NT2/D1 (cell line): ENCODE results near the gene IL26.

Experiments used
- DNase-seq: peaks from one replicate; pipeline ENCODE4 v3.0.0-alpha.2; 2011; ENCODE audit warnings: low read depth, low spot score
- H3K27me3 ChIP-seq: 2 replicates; pipeline ENCODE4 v1.6.0; 2011; ENCODE audit warnings: mild to moderate bottlenecking; ENCODE audit not compliant: insufficient read length, insufficient read depth
- H3K36me3 ChIP-seq: 2 replicates; pipeline ENCODE4 v1.6.1; 2011; ENCODE audit warnings: mild to moderate bottlenecking, low read length, mixed read lengths; ENCODE audit not compliant: insufficient read depth, insufficient read length
- H3K4me1 ChIP-seq: 2 replicates; pipeline ENCODE4 v1.5.1; 2011; ENCODE audit not compliant: insufficient read depth, insufficient read length
- H3K4me3 ChIP-seq: 2 replicates; pipeline ENCODE4 v1.5.1; 2011; ENCODE audit warnings: low read depth; ENCODE audit not compliant: insufficient read length
- H3K9ac ChIP-seq: 2 replicates; pipeline ENCODE4 v1.6.0; 2011; ENCODE audit warnings: low read depth; ENCODE audit not compliant: insufficient read length
- H3K9me3 ChIP-seq: 2 replicates; pipeline ENCODE4 v1.5.1; 2011; ENCODE audit warnings: mild to moderate bottlenecking, low read length; ENCODE audit not compliant: insufficient read depth
- SUZ12 ChIP-seq: IDR thresholded peaks from 2 replicates; pipeline ENCODE4 v1.6.1; 2011; ENCODE audit not compliant: insufficient read length, insufficient read depth; ENCODE audit errors: extremely low read depth
- YY1 ChIP-seq: IDR thresholded peaks from 2 replicates; pipeline ENCODE4 v1.6.1; 2011; ENCODE audit not compliant: insufficient read length, insufficient read depth
- ZNF274 ChIP-seq: IDR thresholded peaks from 2 replicates; pipeline ENCODE4 v1.6.1; 2011; ENCODE audit warnings: mild to moderate bottlenecking, low read depth, low read length

The IL26 gene

GRCh38 chr12:68225576-68226476 is at the start of gene IL26:
Gene IL26, minus strand, starts transcription at chr12:68225810. Its CDS starts 54 bp downstream, at chr12:68225756.
- Histone ChIP-seq H3K9ac (no peak within 1 kb of the TSS), H3K4me3 (no peak within 1 kb of the TSS), H3K4me1 (no peaks in the 10 kb centered on the region), H3K27me3 (no peaks in the 10 kb centered on the region), H3K36me3 (no peaks in the 10 kb centered on the region), H3K9me3 (no peaks in the 10 kb centered on the region)
- no peak for TF ChIP-seq SUZ12
- TF ChIP-seq ZNF274 = no peak
- TF ChIP-seq YY1 = no peak
- DNase-seq = no peak

- Histone ChIP-seq H3K9me3 (no peaks in the 10 kb centered on the region), H3K4me3 (no peak overlapping the region), H3K27me3 (no peaks in the 10 kb centered on the region), H3K36me3 (no peaks in the 10 kb centered on the region), H3K4me1 (no peaks in the 10 kb centered on the region), H3K9ac (no peak overlapping the region)
- no peak for DNase-seq
- TF ChIP-seq YY1 = no peak
- no peak for TF ChIP-seq SUZ12
- TF ChIP-seq ZNF274 = no peak
Observed at GRCh38 chr12:68272732-68273131, 47.1 kb upstream of the IL26 start.

DNA sequence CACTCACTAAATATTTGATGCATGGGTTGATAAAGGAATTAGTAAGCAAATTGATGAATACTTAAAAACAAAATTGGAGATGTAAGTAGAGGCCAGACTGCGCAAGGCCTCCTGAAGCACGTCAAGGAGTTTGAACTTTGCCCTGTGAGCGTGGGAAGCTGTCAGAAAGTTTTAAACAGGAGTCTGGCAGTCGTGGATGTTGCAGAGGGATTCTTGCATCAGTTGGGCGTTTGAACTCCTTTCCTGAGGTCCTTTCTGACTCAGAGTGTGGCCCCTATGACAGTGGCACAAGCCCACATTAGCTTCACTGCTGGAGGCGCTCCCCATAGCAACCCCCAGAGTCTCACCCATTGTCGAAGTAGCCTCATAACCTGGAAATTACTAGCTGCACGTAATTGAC is 45.7 kb upstream of the IL26 start:
- Histone ChIP-seq H3K4me1 (no peaks in the 10 kb centered on the region), H3K27me3 (no peaks in the 10 kb centered on the region), H3K36me3 (no peaks in the 10 kb centered on the region), H3K9me3 (no peaks in the 10 kb centered on the region), H3K9ac (no peak overlapping the region), H3K4me3 (no peak overlapping the region)
- TF ChIP-seq YY1 = no peak
- TF ChIP-seq ZNF274 = no peak
- TF ChIP-seq SUZ12 = no peak
- no peak for DNase-seq

GRCh38 chr12:68270358-68270757 is 44.7 kb upstream of the IL26 start:
- Histone ChIP-seq H3K27me3 (no peaks in the 10 kb centered on the region), H3K4me3 (no peak overlapping the region), H3K9ac (no peak overlapping the region), H3K9me3 (no peaks in the 10 kb centered on the region), H3K36me3 (no peaks in the 10 kb centered on the region), H3K4me1 (no peaks in the 10 kb centered on the region)
- TF ChIP-seq SUZ12 = no peak
- no peak for TF ChIP-seq ZNF274
- TF ChIP-seq YY1 = no peak
- DNase-seq = no peak

DNA sequence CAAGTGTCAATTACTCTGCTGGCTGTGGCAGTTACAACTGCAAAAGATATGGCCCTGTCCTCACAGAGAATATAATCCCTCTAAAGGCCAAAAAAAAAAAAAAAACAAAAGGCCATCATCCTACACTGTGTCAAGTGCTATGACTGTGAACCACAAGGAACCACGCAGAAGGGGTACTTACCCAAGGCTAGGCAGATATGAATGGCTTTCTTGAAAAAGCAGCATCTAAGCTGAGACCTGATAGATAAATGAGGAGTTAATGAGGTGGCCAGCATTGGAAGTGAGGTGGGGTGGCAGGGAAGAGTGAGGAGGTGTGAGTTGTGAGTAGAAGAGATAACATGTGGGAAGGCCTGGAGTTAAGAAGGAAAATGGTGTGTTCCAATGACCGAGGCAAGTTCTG is 44.2 kb upstream of the IL26 start:
- no peaks in the 10 kb centered on the region for H3K27me3 ChIP-seq
- no peak for DNase-seq
- TF ChIP-seq ZNF274 = no peak
- H3K36me3 ChIP-seq = no peaks in the 10 kb centered on the region
- no peak overlapping the region for H3K9ac ChIP-seq
- no peak overlapping the region for H3K4me3 ChIP-seq
- no peaks in the 10 kb centered on the region for H3K4me1 ChIP-seq
- no peaks in the 10 kb centered on the region for H3K9me3 ChIP-seq

- Histone ChIP-seq H3K4me3 (no peak overlapping the region), H3K27me3 (no peaks in the 10 kb centered on the region), H3K9ac (no peak overlapping the region), H3K4me1 (no peaks in the 10 kb centered on the region), H3K9me3 (no peaks in the 10 kb centered on the region), H3K36me3 (no peaks in the 10 kb centered on the region)
- TF ChIP-seq SUZ12 (no peak), ZNF274 (no peak), YY1 (no peak)
- no peak for DNase-seq
Observed at GRCh38 chr12:68268967-68269366, 43.4 kb upstream of the IL26 start.

DNA sequence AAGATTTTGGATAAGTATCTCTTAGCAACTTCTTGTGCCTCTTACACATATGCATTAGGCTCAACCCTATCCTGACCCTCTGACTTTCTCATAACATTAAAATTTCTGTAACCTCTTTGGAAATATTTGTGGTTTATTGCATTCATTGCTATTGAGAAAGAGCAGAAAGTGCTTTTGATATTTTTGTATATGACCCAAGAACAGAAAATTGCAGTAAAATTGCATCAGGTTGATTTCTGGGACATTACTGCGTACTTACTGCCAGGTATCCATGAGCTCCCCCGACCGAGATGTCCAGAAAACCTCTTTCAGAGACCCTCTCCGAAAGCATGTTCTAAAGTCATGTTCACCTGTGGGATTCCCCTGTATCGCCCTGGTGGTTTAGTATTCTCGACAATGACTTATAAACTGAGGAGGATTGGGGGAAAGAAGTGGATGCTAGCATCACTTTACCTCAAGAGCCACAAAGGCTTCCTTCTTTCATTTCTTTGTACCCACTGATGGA is 42.3 kb upstream of the IL26 start:
- Histone ChIP-seq H3K36me3 (no peaks in the 10 kb centered on the region), H3K9ac (no peak overlapping the region), H3K27me3 (no peaks in the 10 kb centered on the region), H3K4me1 (no peaks in the 10 kb centered on the region), H3K9me3 (no peaks in the 10 kb centered on the region), H3K4me3 (no peak overlapping the region)
- TF ChIP-seq SUZ12 (no peak), ZNF274 (no peak), YY1 (no peak)
- DNase-seq = no peak
